GM10266 (cell line): ENCODE measurements around the gene ZG16B.

ENCODE experiments used
- DNase-seq: peaks from one replicate; pipeline ENCODE4 v3.0.0; 2012; ENCODE audit errors: extremely low spot score
- CTCF ChIP-seq: IDR thresholded peaks from 2 replicates; pipeline ENCODE4 v1.5.1; 2012; ENCODE audit warnings: mild to moderate bottlenecking, low read depth; ENCODE audit not compliant: control insufficient read depth, insufficient read depth; ENCODE audit errors: missing control alignments

ZG16B gene

GRCh38 chr16:2856686-2857450, 26.8 kb downstream of the ZG16B start:
- no peak for TF ChIP-seq CTCF

DNA sequence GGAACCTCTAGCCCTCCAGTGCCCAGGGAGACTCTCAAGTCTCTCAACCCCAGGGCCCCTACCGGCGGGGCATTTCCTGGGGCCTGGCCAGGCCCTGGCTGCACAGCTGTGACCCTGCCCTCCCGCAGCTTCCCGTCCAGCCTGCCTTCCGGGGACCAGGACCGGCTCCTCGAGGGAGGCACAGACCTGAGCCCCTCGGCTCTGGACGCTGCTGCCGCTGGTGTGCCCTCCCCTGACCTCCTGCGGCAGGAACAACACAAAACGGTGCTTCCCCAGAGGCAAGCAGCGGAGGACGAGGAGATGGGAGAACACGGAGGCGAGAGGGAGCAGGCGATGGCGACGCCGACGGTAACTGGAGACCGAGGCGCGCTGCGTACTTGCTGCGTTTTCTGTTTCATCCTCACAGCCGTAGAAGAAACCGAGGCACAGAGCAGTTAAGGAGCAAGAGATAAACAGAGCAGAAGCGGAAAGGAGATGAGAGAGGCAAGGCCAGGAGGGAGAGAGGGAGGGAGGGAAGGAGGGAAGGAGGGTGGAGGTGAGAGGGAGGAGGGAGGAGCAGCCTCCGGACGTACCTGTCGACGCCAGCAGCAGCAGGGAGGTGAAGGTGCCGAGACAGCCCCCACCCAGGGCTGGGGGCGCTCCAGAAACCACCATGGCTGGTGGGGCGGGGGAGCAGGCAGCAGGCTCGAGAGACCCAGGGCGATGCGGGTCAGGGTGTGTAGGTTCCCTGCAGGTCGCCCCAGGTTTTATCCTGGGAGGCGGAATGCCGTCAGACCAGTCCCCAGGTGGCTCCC, 27.5 kb downstream of the ZG16B start, which contains the start of gene PRSS22:
Gene PRSS22, minus strand, starts transcription at position 720 of the 794 bp plus-strand sequence. Its CDS starts 66 bp downstream, at position 654.
- peak; percentile 18 for DNase-seq
- TF ChIP-seq CTCF: no peak

More at GRCh38 chr16:2856686-2857450, 26.8 kb downstream of the ZG16B start:
- no peak for DNase-seq

GRCh38 chr16:2858245-2859025, 28.3 kb downstream of the ZG16B start:
- TF ChIP-seq CTCF: no peak
- DNase-seq: no peak

GRCh38 chr16:2859686-2860265, 29.7 kb downstream of the ZG16B start:
- no peak for DNase-seq
- no peak for TF ChIP-seq CTCF

- TF ChIP-seq CTCF: no peak
- DNase-seq: no peak
Measured at GRCh38 chr16:2860826-2861567, 30.9 kb downstream of the ZG16B start.

DNA sequence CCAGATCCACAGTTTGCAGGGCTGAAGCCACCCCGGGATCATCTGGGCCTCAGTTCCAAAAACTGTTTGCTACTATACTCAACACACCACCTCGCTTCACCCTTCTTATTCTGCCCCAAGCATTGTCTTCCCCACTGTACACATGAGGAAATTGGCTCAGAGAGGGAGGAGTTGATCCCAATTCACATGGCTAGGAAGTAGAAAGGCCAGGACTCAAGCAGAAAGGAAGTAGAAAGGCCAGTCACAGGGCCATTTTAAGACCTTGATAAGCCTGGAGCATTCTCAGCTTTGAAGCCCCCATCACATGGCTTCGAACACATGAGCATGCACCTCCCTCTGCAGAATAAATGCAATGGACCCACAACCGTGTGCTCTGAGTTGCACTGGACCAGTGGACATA, 35.5 kb downstream of the ZG16B start:
- DNase-seq: no peak
- TF ChIP-seq CTCF: no peak
